Measurements from ENCODE around the gene PUS10. TPM values are rescaled to one million over a fixed set of nuclear protein-coding genes. Genes with fewer than 3 reads are reported as not detected.
"Not testable (repeated sequence)": the region's sequence is repeated elsewhere in the genome, so short reads cannot be mapped to it uniquely, and the experiment has no call there.

Gene PUS10
- total RNA-seq, 1 donor from 2014 or later = 1.4 TPM

DNA sequence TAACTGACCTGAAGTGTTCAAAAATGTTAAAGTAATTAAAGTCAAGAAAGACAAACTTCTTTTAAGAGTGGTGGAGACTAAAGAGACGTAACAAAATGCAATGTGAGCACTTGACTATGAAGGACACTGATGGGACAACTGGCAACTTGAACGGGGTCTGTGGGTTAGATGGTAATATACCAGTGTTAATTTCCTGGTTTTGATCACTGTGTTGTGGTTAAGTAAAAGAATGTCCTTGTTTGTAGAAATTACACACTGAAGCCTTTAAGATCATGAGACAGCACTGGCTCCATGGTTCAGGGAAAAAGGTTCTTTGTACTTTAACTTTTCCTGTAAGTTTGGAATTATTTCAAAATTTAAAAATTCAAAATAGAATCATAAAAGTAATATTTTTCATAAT lies 78.4 kb downstream of the PUS10 start:
- DNase-seq (ENCODE audit: low spot score in 2 of 2) = no peak
- H3K36me3 ChIP-seq = peaks cover 0 to 8% of the 10 kb centered on the region in 2 donors
- H3K4me3 ChIP-seq = no peak overlapping the region
- H3K27me3 ChIP-seq = no peaks in the 10 kb centered on the region
- no peaks in the 10 kb centered on the region for H3K4me1 ChIP-seq
- no peak overlapping the region for H3K27ac ChIP-seq
- TF ChIP-seq, protein P1, sequence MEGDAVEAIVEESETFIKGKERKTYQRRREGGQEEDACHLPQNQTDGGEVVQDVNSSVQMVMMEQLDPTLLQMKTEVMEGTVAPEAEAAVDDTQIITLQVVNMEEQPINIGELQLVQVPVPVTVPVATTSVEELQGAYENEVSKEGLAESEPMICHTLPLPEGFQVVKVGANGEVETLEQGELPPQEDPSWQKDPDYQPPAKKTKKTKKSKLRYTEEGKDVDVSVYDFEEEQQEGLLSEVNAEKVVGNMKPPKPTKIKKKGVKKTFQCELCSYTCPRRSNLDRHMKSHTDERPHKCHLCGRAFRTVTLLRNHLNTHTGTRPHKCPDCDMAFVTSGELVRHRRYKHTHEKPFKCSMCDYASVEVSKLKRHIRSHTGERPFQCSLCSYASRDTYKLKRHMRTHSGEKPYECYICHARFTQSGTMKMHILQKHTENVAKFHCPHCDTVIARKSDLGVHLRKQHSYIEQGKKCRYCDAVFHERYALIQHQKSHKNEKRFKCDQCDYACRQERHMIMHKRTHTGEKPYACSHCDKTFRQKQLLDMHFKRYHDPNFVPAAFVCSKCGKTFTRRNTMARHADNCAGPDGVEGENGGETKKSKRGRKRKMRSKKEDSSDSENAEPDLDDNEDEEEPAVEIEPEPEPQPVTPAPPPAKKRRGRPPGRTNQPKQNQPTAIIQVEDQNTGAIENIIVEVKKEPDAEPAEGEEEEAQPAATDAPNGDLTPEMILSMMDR (IDR thresholded peaks at IDR 0.05) = no peak
- no peaks in the 10 kb centered on the region for H3K9me3 ChIP-seq
- intact Hi-C loops (cut with DNase I) = no loop called here

DNA sequence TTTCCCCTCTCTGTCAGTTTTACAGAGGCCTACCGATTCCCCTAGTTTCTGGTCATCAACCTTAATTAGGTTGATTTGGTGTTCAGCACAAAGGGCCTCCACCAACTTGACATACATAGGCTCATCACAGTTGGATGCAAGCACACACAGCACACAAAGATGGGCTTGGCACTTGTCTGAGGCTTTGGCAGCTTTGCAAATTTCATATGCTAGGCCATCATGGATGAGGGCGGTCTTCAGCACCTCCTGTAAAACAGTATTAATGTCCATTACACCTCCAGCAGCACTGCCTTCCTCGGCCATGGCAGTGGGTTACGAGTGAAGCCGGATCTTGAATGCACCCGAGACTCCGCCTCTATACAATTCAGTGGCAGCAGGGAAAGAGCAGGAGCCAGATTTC lies 79.8 kb downstream of the PUS10 start:
- DNase-seq (ENCODE audit: low spot score in 2 of 2) = no peak
- intact Hi-C loops (cut with DNase I) = no loop called here
- no peaks in the 10 kb centered on the region for H3K27me3 ChIP-seq
- TF ChIP-seq, protein P1 (IDR thresholded peaks at IDR 0.05) = no peak
- H3K9me3 ChIP-seq = no peaks in the 10 kb centered on the region
- H3K27ac ChIP-seq = no peak overlapping the region
- H3K4me3 ChIP-seq = no peak overlapping the region
- no peaks in the 10 kb centered on the region for H3K4me1 ChIP-seq
- peaks cover 0 to 8% of the 10 kb centered on the region in 2 donors for H3K36me3 ChIP-seq

DNA sequence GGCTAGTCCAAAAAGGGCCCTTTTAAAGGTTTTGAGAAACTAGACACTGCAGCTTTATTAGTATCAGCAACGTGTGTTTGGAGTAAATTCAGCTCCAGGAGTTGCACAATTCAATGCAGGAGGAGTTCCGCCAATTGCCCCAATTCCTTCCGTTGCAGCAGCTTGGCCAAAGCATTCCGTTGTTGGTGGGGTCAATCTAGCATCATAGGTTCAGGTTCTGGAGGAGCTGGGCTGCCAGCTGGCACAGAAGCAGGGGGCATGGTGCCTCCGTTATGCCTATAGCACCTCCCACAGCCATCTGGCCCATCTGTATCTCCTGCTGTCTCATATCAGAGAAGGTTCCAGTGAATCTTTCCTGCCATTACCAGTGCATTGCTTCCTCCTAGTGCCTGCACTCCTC lies 81.3 kb downstream of the PUS10 start:
- no peak for DNase-seq (ENCODE audit: low spot score in 2 of 2)
- intact Hi-C loops (cut with DNase I) = no loop called here
- TF ChIP-seq, protein P1 (IDR thresholded peaks at IDR 0.05) = no peak
- Histone ChIP-seq H3K9me3 (no peaks in the 10 kb centered on the region), H3K4me1 (no peaks in the 10 kb centered on the region), H3K36me3 (peaks cover 0 to 9% of the 10 kb centered on the region in 2 donors), H3K4me3 (no peak overlapping the region), H3K27me3 (no peaks in the 10 kb centered on the region), H3K27ac (no peak overlapping the region)

DNA sequence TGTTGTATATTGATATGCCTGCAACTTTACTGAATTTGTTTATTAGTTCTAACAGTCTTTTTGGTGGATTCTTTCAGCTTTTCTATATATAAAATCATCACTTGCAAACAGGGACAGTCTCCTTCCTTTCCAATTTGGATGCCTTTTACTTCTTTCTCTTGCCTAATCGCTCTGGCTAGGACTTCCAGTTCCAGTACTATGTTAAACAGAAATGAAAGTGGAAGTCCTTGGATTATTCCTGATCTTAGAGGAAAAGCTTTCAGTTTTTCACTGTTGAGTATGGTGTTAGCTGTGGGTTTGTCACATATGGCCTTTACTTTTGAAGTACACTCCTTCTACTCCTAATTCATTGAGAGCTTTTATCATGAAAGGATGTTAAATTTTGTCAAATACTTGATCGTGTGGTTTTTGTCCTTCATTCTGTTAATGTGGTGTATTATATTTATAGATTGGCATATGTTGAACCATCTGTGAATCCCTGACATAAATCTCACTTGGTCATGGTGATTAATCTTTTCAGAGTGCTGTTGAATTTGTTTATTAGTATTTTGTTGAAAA lies 83.8 kb downstream of the PUS10 start:
- intact Hi-C loops (cut with DNase I) = no loop called here
- no peak overlapping the region for H3K27ac ChIP-seq

DNA sequence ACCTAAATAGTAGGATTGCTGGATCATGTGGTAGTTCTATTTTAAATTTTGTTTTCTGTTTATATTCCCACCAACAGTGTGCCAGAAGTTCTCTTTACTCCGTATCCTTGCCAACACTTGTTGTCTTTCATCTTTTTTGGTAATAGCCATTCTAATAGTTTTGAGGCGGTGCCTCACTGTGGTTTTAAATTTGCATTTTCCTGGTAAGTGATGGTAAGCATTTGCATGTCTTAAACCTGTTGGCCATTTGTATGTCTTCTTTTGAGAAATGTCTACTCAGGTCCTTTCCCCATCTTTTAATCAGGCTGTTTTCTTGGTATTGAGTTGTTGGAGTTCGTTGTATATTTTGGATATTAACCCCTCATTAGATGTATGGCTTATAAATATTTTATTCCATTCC lies 85.1 kb downstream of the PUS10 start:
- intact Hi-C loops (cut with DNase I) = no loop called here
- TF ChIP-seq, protein P1 (IDR thresholded peaks at IDR 0.05) = no peak
- Histone ChIP-seq H3K27ac (no peak overlapping the region), H3K36me3 (peaks cover 0 to 6% of the 10 kb centered on the region in 2 donors), H3K4me3 (no peak overlapping the region), H3K27me3 (no peaks in the 10 kb centered on the region), H3K9me3 (no peaks in the 10 kb centered on the region), H3K4me1 (no peaks in the 10 kb centered on the region)
- no peak for DNase-seq (ENCODE audit: low spot score in 2 of 2)

More for the DNA sequence above, 83.8 kb downstream of the PUS10 start:
- DNase-seq (ENCODE audit: low spot score in 2 of 2) = no peak
- Histone ChIP-seq H3K4me3 (no peak overlapping the region), H3K36me3 (peaks cover 0 to 10% of the 10 kb centered on the region in 2 donors), H3K9me3 (no peaks in the 10 kb centered on the region), H3K27me3 (no peaks in the 10 kb centered on the region), H3K4me1 (no peaks in the 10 kb centered on the region)
- TF ChIP-seq, protein P1 (IDR thresholded peaks at IDR 0.05) = no peak

DNA sequence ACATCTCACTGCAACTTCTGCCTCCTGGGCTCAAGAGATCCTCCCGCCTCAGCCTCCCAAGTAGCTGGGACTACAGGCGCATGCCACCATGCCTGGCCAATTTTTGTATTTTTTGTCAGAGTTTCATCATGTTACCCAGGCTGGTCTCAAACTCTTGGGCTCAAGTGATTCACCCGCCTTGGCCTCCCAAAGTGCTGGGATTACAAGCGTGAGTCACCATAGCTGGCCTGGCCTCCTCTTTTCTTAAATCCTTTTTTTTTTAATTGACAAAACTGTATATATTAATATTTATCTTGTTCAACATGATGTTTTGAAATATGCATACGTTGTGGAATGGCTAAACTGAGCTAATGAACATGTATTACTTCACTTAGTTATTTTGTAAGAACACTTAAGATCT lies 86.0 kb downstream of the PUS10 start:
- DNase-seq (ENCODE audit: low spot score in 2 of 2); intact Hi-C loops (cut with DNase I); H3K27ac ChIP-seq; H3K9me3 ChIP-seq; H3K4me1 ChIP-seq; H3K4me3 ChIP-seq; H3K27me3 ChIP-seq: not testable (repeated sequence)
- H3K36me3 ChIP-seq = peaks cover 3 to 15% of the 10 kb centered on the region in 2 donors

All from ascending aorta (tissue), 2 donors.